DMS153 (cell line): ENCODE data around the gene PRKN.

Experiments used
- DNase-seq: peaks from one replicate; lab custom pipeline; 2025; lab: John Stamatoyannopoulos, UW

The PRKN gene

DNA sequence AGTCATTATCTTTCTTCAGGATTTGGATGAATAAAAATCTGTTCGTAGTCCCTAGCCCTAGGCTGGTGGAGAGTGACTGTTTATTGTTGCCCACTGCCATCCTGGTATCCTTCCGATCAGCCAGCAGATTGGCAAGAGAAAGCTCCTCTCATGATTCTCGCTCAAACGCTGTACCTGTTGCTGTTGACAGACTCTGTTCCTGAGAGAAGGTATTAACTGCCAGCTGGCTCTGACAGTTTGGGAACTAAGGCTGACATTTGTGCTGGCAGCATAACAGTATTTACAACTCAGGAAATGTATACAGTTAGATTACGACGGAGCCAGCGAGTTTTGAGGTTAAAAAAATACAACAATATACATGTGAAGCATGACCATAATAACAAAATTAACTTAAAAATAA, 674.5 kb downstream of the PRKN start:
- DNase-seq = no peak

DNA sequence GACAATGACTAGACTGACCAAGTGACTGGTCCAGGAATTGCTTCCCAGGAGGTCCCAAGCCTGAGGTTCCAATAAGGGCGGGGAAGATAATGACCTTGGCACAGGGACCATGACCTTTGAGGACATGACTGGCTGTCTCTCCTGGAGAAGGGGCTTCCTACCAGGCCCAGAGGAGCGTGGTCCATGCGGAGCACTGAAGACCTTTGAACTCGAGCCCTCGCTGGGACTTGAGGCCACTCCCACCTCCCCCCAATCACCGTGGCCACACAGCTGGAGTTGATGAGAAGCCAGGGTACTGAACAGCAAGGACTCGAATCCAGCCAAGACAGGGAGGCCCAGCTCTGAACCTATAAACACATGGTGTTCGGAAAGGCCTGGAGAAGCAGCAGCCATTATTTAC, 677.0 kb downstream of the PRKN start:
- no peak for DNase-seq

GRCh38 chr6:162046324-162046723, 681.2 kb downstream of the PRKN start:
- DNase-seq = no peak

- DNase-seq = no peak
Observed at GRCh38 chr6:162032620-162033019, 694.9 kb downstream of the PRKN start.

DNA sequence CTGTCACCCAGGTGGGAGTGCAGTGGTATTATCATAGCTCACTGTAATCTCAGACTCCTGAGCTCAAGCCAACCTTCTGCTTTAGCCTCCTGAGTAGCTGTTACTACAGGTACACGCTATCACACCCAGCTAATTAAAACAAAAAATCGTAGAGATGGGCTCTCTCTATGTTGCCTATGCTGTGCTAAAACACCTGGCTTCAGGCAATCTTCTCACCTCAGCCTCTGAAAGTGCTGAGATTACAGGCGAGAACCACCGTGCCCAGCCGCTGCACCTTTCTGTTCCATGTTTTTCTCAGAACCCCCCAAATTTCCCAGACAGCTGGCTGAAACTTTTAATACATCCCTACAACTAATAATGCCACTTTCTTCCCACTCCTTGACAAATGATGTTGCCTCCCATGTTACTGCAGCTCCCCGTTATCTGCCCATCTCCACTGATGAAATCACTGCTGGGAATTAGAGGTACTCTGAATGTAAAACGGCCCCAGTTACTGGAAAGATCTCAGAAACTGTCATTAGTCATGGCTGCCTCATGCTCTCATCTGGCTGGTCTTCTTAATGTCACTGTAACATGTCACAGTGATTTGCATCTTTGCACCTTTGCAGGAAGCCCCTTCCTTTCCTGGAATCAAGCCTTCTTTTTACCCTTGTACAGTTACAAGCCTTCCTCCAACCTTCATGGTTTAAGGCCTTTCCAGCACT, 697.5 kb downstream of the PRKN start:
- DNase-seq = no peak

DNA sequence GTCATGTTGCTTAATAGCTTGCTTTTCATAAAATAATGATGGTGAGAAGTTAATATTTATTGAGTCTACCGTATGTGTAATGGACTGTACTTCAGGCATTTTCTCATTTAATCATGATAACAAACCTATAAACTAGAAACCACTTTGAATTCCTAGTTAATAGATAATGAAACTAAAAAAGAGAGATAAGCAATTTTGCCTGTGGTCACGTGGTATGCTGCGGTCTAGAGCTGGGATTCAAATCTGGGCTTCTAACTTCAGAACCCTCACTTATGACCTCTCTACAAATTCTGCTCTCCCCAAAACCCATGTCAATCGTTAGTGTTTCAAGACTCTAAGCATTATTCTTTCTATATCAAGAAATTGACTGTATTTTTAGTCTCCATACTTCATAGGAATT, 700.7 kb downstream of the PRKN start:
- DNase-seq = no peak

DNA sequence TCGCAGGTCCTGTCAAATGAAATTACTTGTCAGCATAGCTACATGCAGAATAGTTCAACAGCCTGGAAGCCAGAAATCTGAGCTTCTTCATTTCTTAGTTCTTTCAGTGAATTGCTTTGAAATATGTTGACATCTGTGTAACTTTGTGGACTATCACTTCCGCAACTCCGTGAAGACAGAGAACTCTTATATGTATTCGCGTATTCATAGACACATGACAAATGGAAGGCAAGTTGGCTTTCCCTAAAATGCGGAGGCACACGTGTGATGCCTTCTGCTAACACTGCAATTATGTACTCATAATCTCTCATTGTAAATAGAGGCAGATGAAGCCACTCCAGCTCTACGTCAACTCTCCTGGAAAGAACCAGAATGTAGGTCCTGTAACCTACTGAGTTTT, 701.5 kb downstream of the PRKN start:
- DNase-seq = no peak

- DNase-seq = no peak
Observed at GRCh38 chr6:162019349-162019748, 708.2 kb downstream of the PRKN start.

- DNase-seq = no peak
Observed at GRCh38 chr6:162017536-162017935, 710.0 kb downstream of the PRKN start.

DNA sequence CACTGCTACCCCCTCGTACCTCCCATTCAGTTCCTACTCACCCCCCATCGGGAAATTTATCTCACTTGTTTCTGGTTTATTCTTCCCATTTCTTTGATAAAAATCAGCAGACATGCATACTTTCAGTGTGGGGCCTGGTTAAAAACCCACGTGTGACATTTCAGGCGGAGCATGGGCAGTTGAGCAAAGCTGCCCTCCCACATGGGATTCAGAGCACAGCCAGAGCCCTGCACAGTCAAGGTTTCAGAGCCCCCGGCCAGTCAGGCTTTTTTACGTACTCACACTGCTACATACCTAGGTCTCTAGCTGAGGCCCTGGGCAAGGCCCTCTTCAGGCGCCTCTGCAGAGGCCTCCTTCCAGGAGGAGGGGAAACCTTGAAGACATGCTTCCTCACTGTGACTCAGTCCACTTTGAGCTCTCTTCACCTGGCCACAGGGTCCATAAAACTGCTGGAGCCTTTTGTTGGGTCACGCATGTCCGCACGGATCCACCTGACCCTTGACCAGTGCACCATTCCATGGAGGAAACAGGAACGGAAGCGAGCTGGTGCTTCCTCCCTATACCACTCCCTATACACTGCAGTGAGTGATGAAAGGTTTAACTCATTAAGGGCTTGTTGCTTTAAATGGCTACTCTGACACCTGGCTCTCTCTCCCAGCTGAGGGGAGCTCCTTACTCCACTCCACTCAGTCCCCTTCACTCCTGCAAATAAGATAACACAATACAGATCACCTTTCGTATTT, 713.3 kb downstream of the PRKN start:
- DNase-seq = no peak

DNA sequence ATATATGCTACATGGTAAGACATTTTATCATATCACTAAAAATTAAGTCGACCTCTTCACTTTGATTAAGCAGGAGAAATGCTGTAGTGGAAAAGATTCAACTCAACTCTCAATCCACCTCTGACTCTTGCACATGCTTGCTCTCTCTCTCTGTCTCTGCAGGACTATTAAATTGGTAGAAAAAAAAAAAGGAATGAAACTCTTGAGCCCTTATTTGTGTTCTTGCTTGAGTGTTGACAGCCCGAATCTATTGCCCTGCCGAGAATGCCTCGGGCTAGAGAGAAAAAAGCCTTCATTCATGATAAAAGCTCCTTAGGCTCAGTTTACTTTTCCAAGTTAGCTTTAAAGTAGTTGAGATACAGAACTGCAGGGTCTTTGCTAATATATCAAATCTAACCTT, 722.2 kb downstream of the PRKN start:
- DNase-seq = no peak

- no peak for DNase-seq
Observed at GRCh38 chr6:161996783-161997182, 730.8 kb downstream of the PRKN start.

- DNase-seq = no peak
Observed at GRCh38 chr6:161985876-161986423, 741.6 kb downstream of the PRKN start.

- DNase-seq = no peak
Observed at GRCh38 chr6:161984713-161985112, 742.9 kb downstream of the PRKN start.

- no peak for DNase-seq
Observed at GRCh38 chr6:161976553-161976952, 751.0 kb downstream of the PRKN start.

- DNase-seq = no peak
Observed at GRCh38 chr6:161973064-161973463, 754.5 kb downstream of the PRKN start.

DNA sequence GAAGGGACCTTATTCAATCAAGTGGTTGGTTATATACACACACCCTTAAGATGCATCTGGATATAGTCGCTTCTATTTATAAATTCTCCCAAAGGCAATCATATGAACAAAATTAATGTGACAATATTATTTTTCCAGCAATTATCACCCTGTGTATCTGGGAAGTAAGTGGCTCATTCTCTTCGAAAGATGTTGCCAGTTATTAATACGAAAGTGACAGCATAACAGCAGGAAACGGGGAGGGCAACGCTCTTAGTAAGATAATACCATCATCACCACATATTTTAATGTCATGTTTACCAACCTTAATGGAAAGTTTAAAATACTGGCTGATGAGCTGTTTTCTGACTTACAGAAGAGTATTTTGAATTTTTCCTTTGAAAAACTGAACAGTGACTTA, 756.5 kb downstream of the PRKN start:
- no peak for DNase-seq

- no peak for DNase-seq
Observed at GRCh38 chr6:161963634-161964234, 763.8 kb downstream of the PRKN start.

GRCh38 chr6:161963181-161963580, 764.4 kb downstream of the PRKN start:
- DNase-seq = no peak

GRCh38 chr6:161961796-161962195, 765.8 kb downstream of the PRKN start:
- no peak for DNase-seq

DNA sequence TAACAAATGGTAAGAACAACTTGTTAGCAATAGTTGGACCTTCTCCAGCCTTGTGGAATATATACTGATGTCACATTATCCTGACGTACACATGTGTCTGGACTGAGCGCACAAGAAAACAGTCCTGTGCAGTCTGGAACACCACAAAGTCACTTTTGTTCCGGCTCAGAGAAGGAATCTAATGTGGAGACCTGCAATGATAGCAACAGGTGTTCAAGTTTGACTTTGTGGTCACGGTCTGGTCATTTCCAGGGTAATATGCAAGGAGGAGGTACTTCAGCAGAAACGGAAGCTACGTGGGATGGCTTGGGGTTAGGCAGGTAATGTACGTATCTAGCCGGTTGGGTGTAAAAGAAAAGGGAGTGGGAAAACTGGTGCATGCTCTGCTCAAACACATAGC, 766.5 kb downstream of the PRKN start:
- DNase-seq = no peak

GRCh38 chr6:161959072-161959471, 768.5 kb downstream of the PRKN start:
- DNase-seq = no peak

GRCh38 chr6:161956082-161956481, 771.5 kb downstream of the PRKN start:
- DNase-seq = no peak
